D721Med (cell line): ENCODE data around the gene SRSF3.

Source experiments
- DNase-seq: peaks from one replicate; pipeline ENCODE4 v3.0.0; 2011; ENCODE audit warnings: low spot score; ENCODE audit not compliant: insufficient read length
- FAIRE-seq: peaks from 2 replicates; lab custom pipeline; 2011; peaks lifted over from hg19 to GRCh38; lab: Jason Lieb, UNC
- CTCF ChIP-seq: IDR thresholded peaks from 2 replicates; pipeline ENCODE4 v1.5.1; 2012; ENCODE audit warnings: mild to moderate bottlenecking, control low read depth; ENCODE audit not compliant: insufficient read depth; ENCODE audit errors: missing control alignments

The SRSF3 gene

GRCh38 chr6:36618366-36619355 lies 24.5 kb downstream of the SRSF3 start:
- DNase-seq (no peak), FAIRE-seq (no peak)
- no peak for TF ChIP-seq CTCF

- TF ChIP-seq CTCF = no peak
- FAIRE-seq = no peak
- DNase-seq = no peak
Observed at GRCh38 chr6:36621371-36621855, 27.3 kb downstream of the SRSF3 start.

- DNase-seq (no peak), FAIRE-seq (no peak)
- TF ChIP-seq CTCF = no peak
Observed at GRCh38 chr6:36622901-36623546, 28.9 kb downstream of the SRSF3 start.

GRCh38 chr6:36623547-36624459 lies 29.6 kb downstream of the SRSF3 start:
- peak; percentile 84 for TF ChIP-seq CTCF
- FAIRE-seq (no peak), DNase-seq (peak; percentile 78)

- TF ChIP-seq CTCF = no peak
- DNase-seq (no peak), FAIRE-seq (no peak)
Observed at GRCh38 chr6:36624461-36625157, 30.4 kb downstream of the SRSF3 start.

- DNase-seq = no peak
- no peak for TF ChIP-seq CTCF
- no peak for FAIRE-seq
Observed at GRCh38 chr6:36625158-36625919, 31.2 kb downstream of the SRSF3 start.
